ENCODE data around the gene ST3GAL2. TPM values are rescaled to one million over a fixed set of nuclear protein-coding genes. Genes with fewer than 3 reads are reported as not detected.

The ST3GAL2 gene
- total RNA-seq, 1 donor = 42.7 TPM

DNA sequence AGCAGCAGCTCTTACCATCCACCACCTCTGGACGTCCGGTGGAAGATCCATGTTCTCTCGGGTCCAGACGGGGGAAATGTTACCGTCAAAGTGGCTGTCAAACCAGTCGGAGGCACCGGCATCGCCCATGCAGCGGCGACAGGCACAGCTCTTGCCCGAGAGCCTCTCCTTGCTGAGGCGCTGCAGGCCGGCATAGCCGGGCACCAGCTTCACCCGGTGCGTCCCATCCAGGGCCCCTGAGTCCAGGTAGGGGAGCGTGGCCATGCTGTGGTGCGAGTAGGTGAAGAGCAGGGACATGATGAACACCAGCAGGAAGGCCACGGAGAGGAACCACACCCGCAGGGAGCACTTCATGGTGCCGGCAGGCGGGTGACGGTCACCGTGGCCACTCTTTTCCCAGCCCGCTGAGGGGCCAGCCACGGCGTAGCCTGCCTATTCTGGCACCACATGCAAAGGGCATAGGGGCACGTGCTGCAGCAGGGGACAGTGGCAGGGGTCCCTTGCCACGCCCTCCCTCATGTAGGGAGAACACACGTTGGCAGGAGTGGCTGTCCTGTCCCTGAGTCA is 40.6 kb downstream of the ST3GAL2 start:
- TF ChIP-seq, protein P1, sequence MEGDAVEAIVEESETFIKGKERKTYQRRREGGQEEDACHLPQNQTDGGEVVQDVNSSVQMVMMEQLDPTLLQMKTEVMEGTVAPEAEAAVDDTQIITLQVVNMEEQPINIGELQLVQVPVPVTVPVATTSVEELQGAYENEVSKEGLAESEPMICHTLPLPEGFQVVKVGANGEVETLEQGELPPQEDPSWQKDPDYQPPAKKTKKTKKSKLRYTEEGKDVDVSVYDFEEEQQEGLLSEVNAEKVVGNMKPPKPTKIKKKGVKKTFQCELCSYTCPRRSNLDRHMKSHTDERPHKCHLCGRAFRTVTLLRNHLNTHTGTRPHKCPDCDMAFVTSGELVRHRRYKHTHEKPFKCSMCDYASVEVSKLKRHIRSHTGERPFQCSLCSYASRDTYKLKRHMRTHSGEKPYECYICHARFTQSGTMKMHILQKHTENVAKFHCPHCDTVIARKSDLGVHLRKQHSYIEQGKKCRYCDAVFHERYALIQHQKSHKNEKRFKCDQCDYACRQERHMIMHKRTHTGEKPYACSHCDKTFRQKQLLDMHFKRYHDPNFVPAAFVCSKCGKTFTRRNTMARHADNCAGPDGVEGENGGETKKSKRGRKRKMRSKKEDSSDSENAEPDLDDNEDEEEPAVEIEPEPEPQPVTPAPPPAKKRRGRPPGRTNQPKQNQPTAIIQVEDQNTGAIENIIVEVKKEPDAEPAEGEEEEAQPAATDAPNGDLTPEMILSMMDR (IDR thresholded peaks at IDR 0.05; ENCODE audit: insufficient read depth, low read depth, low read length) = no peak
- H3K4me3 ChIP-seq (ENCODE audit: low read depth, low read length) = no peak overlapping the region
- DNase-seq (ENCODE audit: low read depth) = no peak

DNA sequence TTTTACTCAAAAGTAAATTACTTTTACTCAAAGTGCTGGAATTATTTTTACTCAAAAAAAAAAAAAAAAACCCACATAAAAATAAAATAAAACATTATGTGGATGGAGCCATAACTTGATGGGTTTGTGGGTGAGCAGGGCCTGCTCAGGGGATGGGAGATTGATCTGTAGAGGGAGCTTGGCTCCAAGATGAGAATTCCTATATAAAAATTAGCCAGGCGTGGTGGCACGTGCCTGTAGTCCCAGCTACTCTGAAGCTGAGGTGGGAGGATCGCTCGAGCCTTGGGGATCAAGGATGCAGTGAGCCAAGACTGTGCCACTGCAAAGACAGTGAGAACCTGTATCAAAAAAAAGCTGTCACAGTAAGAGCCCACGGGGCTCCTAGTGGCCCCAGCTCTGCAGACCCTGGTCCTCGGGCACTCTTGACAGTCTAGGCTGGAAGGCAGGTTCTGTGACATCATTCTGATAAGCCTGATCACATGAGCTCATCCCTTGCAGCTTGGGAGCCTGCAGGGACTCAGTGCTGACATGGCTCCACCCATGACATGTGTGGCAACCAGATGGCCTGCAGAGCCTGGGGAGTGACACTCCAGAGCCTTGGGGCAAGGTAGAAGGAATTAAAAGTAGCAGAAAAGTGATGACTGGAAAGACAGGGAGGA is 42.5 kb downstream of the ST3GAL2 start:
- TF ChIP-seq, protein P1 (IDR thresholded peaks at IDR 0.05; ENCODE audit: insufficient read depth, low read depth, low read length) = peak; percentile 3
- H3K4me3 ChIP-seq (ENCODE audit: low read depth, low read length) = no peak overlapping the region
- DNase-seq (ENCODE audit: low read depth) = peak; percentile 82

DNA sequence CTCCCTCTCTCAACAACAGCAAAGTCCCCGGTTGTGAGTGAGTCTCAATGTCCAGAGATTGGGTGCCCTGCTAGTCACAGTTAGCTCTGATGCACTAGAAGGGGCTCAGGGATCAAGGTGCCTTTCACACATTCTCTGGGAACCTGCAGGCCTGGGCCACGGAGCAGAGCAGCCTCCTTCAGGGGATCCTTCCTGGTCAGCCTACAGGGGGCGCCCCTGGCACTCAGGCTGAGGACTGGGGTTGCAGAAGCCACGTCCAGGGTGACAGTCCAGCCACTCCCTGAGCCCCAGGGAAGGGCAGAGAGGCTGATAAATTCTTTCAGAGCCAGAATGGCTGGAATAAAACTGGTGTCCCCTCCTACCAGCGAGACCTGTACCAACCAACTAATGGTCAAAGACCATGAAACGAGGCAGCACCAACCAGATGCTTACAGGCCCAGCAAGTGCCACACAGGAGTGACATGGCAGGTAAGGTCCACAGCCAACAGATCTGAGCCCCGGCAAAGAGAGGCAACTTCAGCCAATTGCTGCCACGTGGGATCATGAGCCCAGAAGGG is 43.5 kb downstream of the ST3GAL2 start:
- no peak overlapping the region for H3K4me3 ChIP-seq (ENCODE audit: low read depth, low read length)
- DNase-seq (ENCODE audit: low read depth) = peak; percentile 50
- TF ChIP-seq, protein P1 (IDR thresholded peaks at IDR 0.05; ENCODE audit: insufficient read depth, low read depth, low read length) = peak; percentile 79

DNA sequence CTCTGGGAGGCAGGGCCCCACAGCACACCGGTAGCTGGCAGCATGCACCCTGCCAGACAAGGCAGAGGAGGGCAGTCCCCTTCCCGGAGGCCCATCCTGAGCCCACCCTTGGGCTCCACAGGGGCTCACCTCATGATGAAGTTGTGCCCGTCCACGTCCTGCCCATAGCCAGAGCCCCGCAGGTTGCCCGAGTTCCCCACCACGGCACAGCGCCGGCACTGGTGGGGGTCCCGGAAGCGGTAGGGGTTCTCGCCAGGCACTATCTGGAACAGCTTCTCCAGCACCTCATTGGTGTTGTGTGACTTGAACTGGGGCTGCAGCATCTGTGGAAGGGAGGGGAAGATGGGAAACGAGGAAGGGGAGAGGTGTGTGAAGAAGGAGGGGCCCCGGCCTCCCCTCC is 44.0 kb downstream of the ST3GAL2 start:
- H3K4me3 ChIP-seq (ENCODE audit: low read depth, low read length) = no peak overlapping the region
- no peak for DNase-seq (ENCODE audit: low read depth)
- TF ChIP-seq, protein P1 (IDR thresholded peaks at IDR 0.05; ENCODE audit: insufficient read depth, low read depth, low read length) = no peak

GRCh38 chr16:70393662-70394061 is 45.2 kb downstream of the ST3GAL2 start:
- TF ChIP-seq, protein P1 (IDR thresholded peaks at IDR 0.05; ENCODE audit: insufficient read depth, low read depth, low read length) = no peak
- DNase-seq (ENCODE audit: low read depth) = no peak
- H3K4me3 ChIP-seq (ENCODE audit: low read depth, low read length) = no peak overlapping the region

GRCh38 chr16:70392606-70393005 is 46.3 kb downstream of the ST3GAL2 start:
- H3K4me3 ChIP-seq (ENCODE audit: low read depth, low read length) = no peak overlapping the region
- TF ChIP-seq, protein P1 (IDR thresholded peaks at IDR 0.05; ENCODE audit: insufficient read depth, low read depth, low read length) = no peak
- no peak for DNase-seq (ENCODE audit: low read depth)

Data from fibroblast of villous mesenchyme (primary cell).